Transverse colon (tissue), 4 donors: ENCODE measurements around the gene BANF2.

Experiments
- POLR2A ChIP-seq: fragments of 450-650 bp; IDR thresholded peaks from one replicate; pipeline ENCODE4 v1.6.1; 2016; ENCODE audit warnings: antibody characterized with exemption, mild to moderate bottlenecking, moderate library complexity
- POLR2AphosphoS5 ChIP-seq, 3 donors: sonication (generic); formaldehyde crosslinking; IDR thresholded peaks; one replicate each; pipeline ENCODE4 v1.6.1; 2016; ENCODE audit warnings: antibody characterized with exemption in 3 of 3
- TF ChIP-seq, protein P1 (sequence below), 5 experiments: fragments of 200-600 bp in 3 of 5; fragments of 450-650 bp in 2 of 5; sonication (generic) in 3 of 5; IDR thresholded peaks; 1 replicate in 2 of 5; 2 replicates in 3 of 5; pipeline ENCODE4 v1.5.1; 2016 to 2017; ENCODE audit warnings: antibody characterized with exemption in 5 of 5, inconsistent platforms in 3 of 5, mild to moderate bottlenecking in 2 of 5, moderate library complexity in 1 of 5

DNA sequence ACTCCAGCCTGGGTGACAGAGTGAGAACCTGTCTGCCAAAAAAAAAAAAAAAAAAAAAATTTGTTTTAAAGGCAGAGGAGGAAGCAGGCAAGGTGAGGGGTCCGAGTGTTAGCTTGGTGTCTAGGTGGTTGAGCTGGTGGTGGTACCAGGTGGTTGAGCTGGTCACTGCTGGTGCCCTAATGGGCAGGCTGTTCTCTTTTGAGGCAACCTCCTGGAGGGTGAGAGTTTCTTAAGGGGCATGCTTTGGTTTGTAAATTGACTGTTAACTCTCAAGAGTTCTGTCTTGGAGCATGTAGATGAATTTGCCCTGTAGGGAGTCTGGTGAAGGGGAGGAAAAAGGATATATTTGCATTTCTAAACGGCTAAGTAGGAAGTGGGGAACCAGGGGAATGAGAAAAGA, 52.7 kb downstream of the BANF2 start:
- TF ChIP-seq POLR2AphosphoS5 (IDR thresholded peaks at IDR 0.05) (no peak), POLR2A (no peak)
- TF ChIP-seq, protein P1, sequence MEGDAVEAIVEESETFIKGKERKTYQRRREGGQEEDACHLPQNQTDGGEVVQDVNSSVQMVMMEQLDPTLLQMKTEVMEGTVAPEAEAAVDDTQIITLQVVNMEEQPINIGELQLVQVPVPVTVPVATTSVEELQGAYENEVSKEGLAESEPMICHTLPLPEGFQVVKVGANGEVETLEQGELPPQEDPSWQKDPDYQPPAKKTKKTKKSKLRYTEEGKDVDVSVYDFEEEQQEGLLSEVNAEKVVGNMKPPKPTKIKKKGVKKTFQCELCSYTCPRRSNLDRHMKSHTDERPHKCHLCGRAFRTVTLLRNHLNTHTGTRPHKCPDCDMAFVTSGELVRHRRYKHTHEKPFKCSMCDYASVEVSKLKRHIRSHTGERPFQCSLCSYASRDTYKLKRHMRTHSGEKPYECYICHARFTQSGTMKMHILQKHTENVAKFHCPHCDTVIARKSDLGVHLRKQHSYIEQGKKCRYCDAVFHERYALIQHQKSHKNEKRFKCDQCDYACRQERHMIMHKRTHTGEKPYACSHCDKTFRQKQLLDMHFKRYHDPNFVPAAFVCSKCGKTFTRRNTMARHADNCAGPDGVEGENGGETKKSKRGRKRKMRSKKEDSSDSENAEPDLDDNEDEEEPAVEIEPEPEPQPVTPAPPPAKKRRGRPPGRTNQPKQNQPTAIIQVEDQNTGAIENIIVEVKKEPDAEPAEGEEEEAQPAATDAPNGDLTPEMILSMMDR (IDR thresholded peaks at IDR 0.05), result no peak
